Raji (cell line): ENCODE data around the gene PIK3CD.
A peak's percentile ranks its signal among the peaks of the same experiment; 100 is the strongest.

Experiments used
- POLR2A ChIP-seq: IDR thresholded peaks from 2 replicates; pipeline ENCODE4 v1.6.1; 2011; ENCODE audit warnings: low read depth, low read length, control low read depth; ENCODE audit not compliant: insufficient read depth

Gene PIK3CD

GRCh38 chr1:9659328-9659727 lies 7.8 kb downstream of the PIK3CD start:
- TF ChIP-seq POLR2A = no peak

- TF ChIP-seq POLR2A = no peak
These were observed 11.7 kb downstream of the PIK3CD start for GRCh38 chr1:9663257-9663656.

DNA sequence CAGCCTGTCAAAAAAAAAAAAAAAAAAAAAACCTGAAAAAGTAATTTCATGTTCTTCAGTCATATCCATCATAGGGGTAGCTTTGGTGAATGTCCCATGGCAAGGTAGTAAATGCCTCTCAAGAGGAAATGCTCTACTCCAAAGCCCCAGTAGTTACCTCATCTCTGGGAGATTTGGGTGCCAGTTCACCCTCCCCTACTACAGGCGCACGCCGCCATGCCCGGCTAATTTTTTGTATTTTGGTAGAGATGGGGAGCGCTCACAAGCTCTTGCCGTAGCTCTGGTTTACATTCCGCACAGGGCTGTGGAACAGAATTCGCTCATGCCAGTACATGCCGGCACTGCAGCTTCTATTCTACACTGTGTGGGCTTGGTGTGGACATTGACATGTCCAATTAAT lies 13.7 kb downstream of the PIK3CD start:
- no peak for TF ChIP-seq POLR2A

DNA sequence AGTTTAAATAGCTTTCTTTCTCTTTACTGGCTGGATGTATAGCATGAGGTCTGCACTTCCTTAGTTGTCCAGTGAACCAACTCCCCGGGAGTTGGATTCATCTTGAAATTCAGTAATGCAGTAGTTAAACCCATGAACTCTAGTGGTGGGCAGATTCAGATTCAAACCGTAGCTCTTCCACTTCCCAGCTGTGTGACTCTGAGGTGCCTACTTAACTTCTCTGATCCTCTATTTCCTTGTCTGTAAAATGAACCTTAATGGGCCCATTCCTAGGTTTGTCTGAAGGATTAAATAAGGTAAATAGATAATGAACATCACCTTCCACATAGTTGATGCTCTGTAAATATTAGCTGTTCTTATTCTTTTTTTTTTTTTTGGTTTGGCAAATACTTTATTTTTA lies 16.5 kb downstream of the PIK3CD start:
- no peak for TF ChIP-seq POLR2A

DNA sequence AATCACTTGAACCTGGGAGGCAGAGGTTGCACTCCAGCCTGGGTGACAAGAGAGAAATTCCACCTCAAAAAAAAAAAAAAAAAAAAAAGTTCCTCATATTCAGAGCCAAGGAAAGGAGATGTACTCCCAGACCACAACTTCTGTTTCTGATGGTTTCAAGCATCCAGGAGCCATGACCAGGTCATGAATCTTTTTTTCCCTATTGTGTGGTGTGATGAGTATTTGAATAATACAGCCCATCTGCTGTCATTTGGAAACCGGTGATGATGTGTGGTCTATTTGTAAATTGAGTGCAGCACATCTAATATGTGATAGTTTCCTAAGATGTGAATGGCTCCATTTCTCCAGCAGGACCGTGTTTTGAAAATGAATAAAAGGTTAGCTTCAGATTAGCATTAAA lies 18.6 kb downstream of the PIK3CD start:
- TF ChIP-seq POLR2A = no peak

GRCh38 chr1:9671377-9672140 lies 20.0 kb downstream of the PIK3CD start:
- TF ChIP-seq POLR2A = no peak

GRCh38 chr1:9672444-9672843 lies 20.9 kb downstream of the PIK3CD start:
- no peak for TF ChIP-seq POLR2A

- no peak for TF ChIP-seq POLR2A
These were observed 23.9 kb downstream of the PIK3CD start for GRCh38 chr1:9675393-9675792.

- no peak for TF ChIP-seq POLR2A
These were observed 25.4 kb downstream of the PIK3CD start for GRCh38 chr1:9676815-9677393.

- TF ChIP-seq POLR2A = no peak
These were observed 28.6 kb downstream of the PIK3CD start for GRCh38 chr1:9680091-9680490.

DNA sequence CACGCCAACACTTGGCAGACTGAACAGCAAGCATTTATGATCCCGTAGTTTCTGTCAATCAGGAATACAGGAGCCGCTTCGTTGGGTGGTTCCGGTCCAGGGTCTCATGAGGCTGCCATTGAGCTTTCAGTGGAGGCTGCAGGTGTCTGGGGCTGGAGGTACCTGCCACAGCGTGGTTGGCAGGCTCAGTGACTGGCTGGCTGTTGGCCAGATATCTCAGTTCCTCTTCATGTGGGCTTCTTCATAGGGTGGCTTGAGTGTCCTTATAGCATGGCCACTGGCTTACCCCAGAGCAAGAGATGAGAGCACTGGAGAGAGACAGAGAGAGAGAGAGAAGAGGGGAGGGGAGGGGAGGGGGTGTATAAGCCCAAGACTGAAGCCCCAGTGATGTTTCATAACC lies 29.3 kb downstream of the PIK3CD start:
- TF ChIP-seq POLR2A = no peak

DNA sequence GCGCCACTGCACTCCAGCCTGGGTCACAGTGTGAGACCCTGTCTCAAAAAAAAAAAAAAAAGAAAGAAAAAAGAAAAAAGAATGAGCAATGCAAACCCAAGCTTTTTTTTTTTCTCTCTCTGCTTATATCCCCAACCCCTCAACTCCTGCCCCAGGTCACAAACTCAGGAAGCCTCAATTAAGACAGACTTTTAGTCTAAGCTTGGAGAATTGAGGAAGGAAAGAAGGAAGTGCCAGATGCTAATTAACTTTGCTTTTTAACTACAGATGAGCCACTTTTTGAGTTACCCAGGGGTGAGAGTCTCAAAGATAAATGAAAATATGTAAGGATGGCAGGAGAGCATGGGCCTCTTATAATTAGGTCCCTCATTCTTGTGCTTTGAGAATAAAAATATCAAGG lies 33.3 kb downstream of the PIK3CD start:
- no peak for TF ChIP-seq POLR2A

DNA sequence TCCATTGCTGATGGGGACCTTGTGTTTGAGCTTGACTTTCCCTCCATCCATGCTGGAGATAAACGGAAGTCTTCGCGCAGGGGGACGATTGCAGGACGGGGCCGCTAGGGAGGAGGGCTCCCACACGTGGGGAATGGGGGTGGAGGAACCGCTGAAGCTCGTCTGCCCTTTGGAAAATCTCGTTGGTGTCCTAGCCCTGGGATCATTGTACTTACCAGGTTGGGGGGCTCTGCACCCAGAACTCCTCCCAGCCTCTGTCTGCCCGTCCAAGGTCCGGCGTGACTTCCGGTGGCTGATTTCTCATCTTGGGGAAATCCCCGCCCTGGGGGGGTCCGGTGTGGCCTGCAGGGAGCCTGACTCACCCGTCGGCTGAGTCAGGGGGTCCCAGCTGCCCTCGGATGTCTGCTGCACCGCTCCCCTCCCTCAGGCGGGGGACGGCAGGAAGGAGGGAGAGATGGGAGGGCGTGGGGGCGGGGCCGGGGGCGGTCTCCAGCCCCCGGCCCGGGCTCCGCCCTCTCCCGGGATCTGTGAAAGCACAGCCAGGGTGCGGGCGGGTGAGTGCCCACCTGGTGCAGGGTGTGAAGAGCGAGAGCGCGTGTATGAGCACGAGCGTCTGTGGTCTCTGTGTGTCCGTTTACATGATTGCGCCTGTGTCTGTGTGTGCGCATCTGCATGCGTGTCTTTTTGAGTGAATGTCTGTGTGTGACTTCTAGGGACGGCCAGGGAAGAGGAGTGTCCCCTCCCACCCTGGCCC lies 35.8 kb downstream of the PIK3CD start:
- peak; percentile 83 for TF ChIP-seq POLR2A

- TF ChIP-seq POLR2A = no peak
These were observed 36.5 kb downstream of the PIK3CD start for GRCh38 chr1:9687874-9688582.

DNA sequence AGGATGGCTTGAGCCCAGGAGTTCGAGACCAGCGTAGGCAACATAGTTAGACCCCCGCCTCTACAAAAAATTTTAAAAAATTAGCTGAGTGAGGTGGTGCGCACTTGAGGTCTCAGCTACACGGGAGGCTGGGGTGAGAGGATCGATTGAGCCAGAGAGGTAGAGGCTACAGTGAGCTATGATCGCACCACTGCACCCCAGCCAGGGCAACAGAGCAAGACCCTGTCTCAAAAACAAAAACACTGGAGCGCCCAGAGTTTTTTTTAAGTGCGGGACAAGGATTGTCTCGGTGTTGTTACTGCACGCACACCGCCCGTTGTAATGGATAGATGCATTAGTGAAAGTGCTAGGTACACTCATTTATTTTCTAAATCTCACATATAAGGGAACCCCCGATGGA lies 37.1 kb downstream of the PIK3CD start:
- TF ChIP-seq POLR2A = no peak
